Neural crest cell (in vitro differentiated cells): ENCODE measurements around the gene FEM1B. TPM values are rescaled to one million over a fixed set of nuclear protein-coding genes. Genes with fewer than 3 reads are reported as not detected.

Source experiments
- DNase-seq: peaks from one replicate; pipeline ENCODE4 v3.0.0; 2021; ENCODE audit warnings: low read depth, mixed read lengths, low spot score
- H3K27ac Mint-ChIP-seq: one replicate; pipeline ENCODE4 v1.8.0; 2021; ENCODE audit warnings: mild to moderate bottlenecking, mixed read lengths; ENCODE audit not compliant: unreplicated experiment
- H3K27me3 Mint-ChIP-seq: 2 replicates; pipeline ENCODE4 v1.8.0; 2021; ENCODE audit warnings: low read depth, mild to moderate bottlenecking, mixed read lengths
- H3K36me3 Mint-ChIP-seq: 2 replicates; pipeline ENCODE4 v1.8.0; 2021; ENCODE audit warnings: low read depth, mild to moderate bottlenecking, mixed read lengths
- H3K4me1 Mint-ChIP-seq: 2 replicates; pipeline ENCODE4 v1.8.0; 2021; ENCODE audit warnings: mixed read lengths
- H3K4me3 Mint-ChIP-seq: one replicate; pipeline ENCODE4 v1.8.0; 2021; ENCODE audit warnings: mild to moderate bottlenecking, mixed read lengths
- H3K9me3 Mint-ChIP-seq: 2 replicates; pipeline ENCODE4 v1.8.0; 2021; ENCODE audit warnings: mixed read lengths
- CTCF ChIP-seq: fragments of 200-600 bp; sonication (generic); conservative IDR thresholded peaks from 2 replicates; pipeline ENCODE4 v1.5.0; 2021; ENCODE audit warnings: antibody characterized with exemption, mild to moderate bottlenecking
- total RNA-seq: library from RNA; stranded (reverse); gene quantifications from 2 replicates; pipeline ENCODE4 v1.2.1, GENCODE V29; 2021

Gene FEM1B
- total RNA-seq, 1 donor from 2014 or later = 61.4 TPM

DNA sequence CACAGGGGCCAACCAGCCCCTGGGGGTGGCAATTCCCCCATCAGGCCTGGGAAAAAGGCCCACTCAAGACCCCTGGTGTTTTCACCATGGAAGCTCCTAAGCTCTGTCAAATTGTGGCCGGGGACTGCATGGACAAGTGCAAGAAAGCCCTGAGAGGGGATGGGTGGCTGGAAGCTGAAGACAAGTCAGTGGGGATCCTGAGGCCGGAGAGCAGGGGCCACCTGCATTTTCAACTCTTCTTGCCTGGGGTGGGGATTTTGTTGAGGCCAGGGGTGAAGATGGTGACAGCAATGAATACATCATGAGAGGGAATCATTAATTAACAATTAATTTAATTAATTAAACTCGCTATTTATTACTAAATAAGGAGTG lies 33.9 kb downstream of the FEM1B start:
- H3K27me3 Mint-ChIP-seq = no peaks in the 10 kb centered on the region
- H3K36me3 Mint-ChIP-seq = no peaks in the 10 kb centered on the region
- TF ChIP-seq CTCF = no peak
- no peaks in the 10 kb centered on the region for H3K9me3 Mint-ChIP-seq
- no peak overlapping the region for H3K27ac Mint-ChIP-seq
- DNase-seq = no peak
- H3K4me3 Mint-ChIP-seq = no peak overlapping the region
- H3K4me1 Mint-ChIP-seq = peaks cover 26% of the 10 kb centered on the region

- Mint-ChIP-seq H3K36me3 (no peaks in the 10 kb centered on the region), H3K27me3 (no peaks in the 10 kb centered on the region), H3K9me3 (no peaks in the 10 kb centered on the region), H3K4me3 (no peak overlapping the region), H3K27ac (no peak overlapping the region), H3K4me1 (peaks cover 24% of the 10 kb centered on the region)
- no peak for DNase-seq
- TF ChIP-seq CTCF = no peak
Measured at GRCh38 chr15:68311859-68312557, 34.5 kb downstream of the FEM1B start.

DNA sequence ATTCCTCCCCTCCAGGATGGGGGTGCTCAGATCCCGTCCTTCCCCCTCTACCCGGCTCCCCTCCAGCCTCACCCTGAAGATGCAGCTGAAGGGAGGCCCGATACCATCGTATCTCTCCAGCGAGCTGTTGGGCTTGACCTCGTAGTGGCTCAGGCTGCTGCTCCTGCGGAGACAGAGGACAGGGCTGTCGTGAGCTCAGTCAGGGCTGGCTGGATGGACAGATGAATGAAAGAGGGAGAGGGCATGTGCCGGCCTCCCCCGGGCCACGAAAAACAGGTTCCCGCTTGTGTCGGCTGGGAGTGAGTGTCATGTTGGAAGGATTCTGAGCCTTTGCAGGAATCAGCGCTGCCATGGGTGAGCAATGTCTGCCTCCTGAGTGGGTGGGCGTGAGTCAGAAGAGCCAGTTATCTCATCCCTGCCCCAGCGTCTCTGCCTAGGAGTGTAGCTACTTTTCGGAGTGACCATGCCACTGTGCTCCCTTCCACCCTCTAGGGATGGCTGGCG lies 35.2 kb downstream of the FEM1B start:
- Mint-ChIP-seq H3K36me3 (no peaks in the 10 kb centered on the region), H3K9me3 (no peaks in the 10 kb centered on the region), H3K4me1 (peaks cover 22% of the 10 kb centered on the region), H3K27ac (peak overlapping the region; percentile 50), H3K27me3 (no peaks in the 10 kb centered on the region), H3K4me3 (no peak overlapping the region)
- DNase-seq = no peak
- no peak for TF ChIP-seq CTCF

DNA sequence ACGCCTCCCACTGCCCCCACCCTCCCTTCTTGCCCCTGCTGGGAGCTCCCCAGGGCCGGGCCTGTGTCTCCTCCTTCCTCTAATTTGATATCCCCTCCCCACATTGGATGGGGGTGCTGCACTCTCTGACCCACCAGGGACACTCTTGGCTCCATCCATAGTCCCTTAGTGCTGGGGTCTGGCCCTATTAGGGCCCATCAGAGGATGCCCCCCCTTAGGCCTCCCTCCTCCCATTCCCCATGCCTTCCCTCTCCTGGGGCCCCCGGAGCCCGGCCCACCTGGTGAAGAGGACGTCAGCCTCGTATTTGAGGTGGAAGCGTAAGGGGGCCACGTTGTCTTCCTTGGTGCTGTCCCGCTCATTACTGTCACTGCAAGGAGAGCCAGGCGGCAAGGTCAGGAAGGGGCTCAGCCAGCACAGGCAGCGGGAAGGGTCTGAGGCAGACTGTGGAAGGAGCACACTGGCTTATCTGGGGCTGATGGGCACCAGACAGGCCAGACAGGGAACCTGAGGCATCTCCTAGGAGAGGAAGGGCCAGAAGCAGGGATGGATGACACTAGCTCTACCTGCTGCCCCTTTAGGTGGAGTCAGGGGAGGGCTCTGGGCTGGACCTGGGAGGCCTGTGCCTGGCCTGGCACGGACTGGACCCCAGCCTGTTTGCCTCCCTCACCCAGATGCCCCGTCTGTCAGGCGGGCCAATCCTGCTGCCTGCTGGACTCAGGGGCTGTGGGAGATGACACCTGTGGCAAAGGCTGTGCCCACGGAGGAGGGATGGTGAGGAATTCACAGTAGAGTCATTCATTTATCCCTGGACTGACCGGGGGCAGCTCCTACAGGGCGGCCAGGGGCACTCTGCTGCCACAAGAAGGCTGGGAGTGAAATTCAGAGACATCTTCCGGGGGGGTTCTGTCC lies 36.2 kb downstream of the FEM1B start:
- Mint-ChIP-seq H3K9me3 (no peaks in the 10 kb centered on the region), H3K4me1 (peaks cover 22% of the 10 kb centered on the region), H3K36me3 (no peaks in the 10 kb centered on the region), H3K27me3 (no peaks in the 10 kb centered on the region), H3K4me3 (no peak overlapping the region), H3K27ac (no peak overlapping the region)
- no peak for DNase-seq
- no peak for TF ChIP-seq CTCF

- TF ChIP-seq CTCF = no peak
- Mint-ChIP-seq H3K27ac (no peak overlapping the region), H3K9me3 (no peaks in the 10 kb centered on the region), H3K27me3 (no peaks in the 10 kb centered on the region), H3K4me1 (peaks cover 22% of the 10 kb centered on the region), H3K36me3 (no peaks in the 10 kb centered on the region), H3K4me3 (no peak overlapping the region)
- DNase-seq = no peak
Measured at GRCh38 chr15:68314563-68314962, 37.0 kb downstream of the FEM1B start.
